ENCODE data around the gene ETV2. TPM values are rescaled to one million over a fixed set of nuclear protein-coding genes. Genes with fewer than 3 reads are reported as not detected.

The ETV2 gene
- total RNA-seq, 2 experiments from 2014 or later, result 0.58 to 0.59 TPM

DNA sequence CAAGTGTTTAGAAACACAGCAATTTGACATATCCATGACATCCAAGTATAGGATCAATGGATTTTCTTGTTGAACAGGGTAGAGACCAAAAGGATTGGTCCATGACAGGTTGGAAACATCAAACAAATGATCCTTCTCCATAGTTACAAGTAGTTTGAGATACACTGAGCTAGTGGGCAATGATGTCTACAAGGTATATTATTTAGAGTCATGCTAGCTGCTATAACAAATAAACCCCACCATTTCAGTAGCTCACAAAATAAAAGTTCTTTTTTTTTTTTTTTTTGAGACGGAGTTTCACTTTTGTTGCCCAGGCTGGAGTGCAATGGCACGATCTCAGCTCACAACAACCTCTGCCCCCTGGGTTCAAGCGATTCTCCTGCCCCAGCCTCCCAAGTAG lies 33.9 kb upstream of the ETV2 start:
- Mint-ChIP-seq H3K27me3 (no peaks in the 10 kb centered on the region), H3K9me3 (peaks cover 3% of the 10 kb centered on the region), H3K4me1 (ENCODE audit: low read depth) (peaks cover 34% of the 10 kb centered on the region), H3K27ac (no peak overlapping the region), H3K36me3 (ENCODE audit: low read depth) (peaks cover 4% of the 10 kb centered on the region), H3K4me3 (no peak overlapping the region)
- ChIA-PET CTCF (no interaction called here), POLR2A (interaction anchor here (1.1 kb wide), 1 partner anchor 41 kb away, joined by 3 read pairs; the partner anchor contains the start of gene COX6B1)
- H3K27ac ChIP-seq (ENCODE audit: low read depth in 1 of 2, low read length in 2 of 2), result no peak overlapping the region
- peaks cover 31% of the 10 kb centered on the region for H3K4me1 ChIP-seq (ENCODE audit: insufficient read depth, low read length)
- H3K9me3 ChIP-seq (ENCODE audit: control insufficient read depth in 1 of 2, insufficient read depth in 1 of 2, low read length in 2 of 2), result peaks cover 0 to 4% of the 10 kb centered on the region in 2 experiments
- H3K36me3 ChIP-seq (ENCODE audit: insufficient read depth, low read length), result no peaks in the 10 kb centered on the region
- TF ChIP-seq, protein P1, sequence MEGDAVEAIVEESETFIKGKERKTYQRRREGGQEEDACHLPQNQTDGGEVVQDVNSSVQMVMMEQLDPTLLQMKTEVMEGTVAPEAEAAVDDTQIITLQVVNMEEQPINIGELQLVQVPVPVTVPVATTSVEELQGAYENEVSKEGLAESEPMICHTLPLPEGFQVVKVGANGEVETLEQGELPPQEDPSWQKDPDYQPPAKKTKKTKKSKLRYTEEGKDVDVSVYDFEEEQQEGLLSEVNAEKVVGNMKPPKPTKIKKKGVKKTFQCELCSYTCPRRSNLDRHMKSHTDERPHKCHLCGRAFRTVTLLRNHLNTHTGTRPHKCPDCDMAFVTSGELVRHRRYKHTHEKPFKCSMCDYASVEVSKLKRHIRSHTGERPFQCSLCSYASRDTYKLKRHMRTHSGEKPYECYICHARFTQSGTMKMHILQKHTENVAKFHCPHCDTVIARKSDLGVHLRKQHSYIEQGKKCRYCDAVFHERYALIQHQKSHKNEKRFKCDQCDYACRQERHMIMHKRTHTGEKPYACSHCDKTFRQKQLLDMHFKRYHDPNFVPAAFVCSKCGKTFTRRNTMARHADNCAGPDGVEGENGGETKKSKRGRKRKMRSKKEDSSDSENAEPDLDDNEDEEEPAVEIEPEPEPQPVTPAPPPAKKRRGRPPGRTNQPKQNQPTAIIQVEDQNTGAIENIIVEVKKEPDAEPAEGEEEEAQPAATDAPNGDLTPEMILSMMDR (IDR thresholded peaks at IDR 0.05), result no peak
- no peaks in the 10 kb centered on the region for H3K27me3 ChIP-seq (ENCODE audit: control insufficient read depth in 1 of 2, insufficient read depth in 2 of 2, low read length in 2 of 2)
- H3K4me3 ChIP-seq (ENCODE audit: low read length), result no peak overlapping the region
- DNase-seq, result no peak
- intact Hi-C loops (cut with DNase I, micrococcal nuclease), result no loop called here
- no peak for ATAC-seq (ENCODE audit: poor library complexity)

DNA sequence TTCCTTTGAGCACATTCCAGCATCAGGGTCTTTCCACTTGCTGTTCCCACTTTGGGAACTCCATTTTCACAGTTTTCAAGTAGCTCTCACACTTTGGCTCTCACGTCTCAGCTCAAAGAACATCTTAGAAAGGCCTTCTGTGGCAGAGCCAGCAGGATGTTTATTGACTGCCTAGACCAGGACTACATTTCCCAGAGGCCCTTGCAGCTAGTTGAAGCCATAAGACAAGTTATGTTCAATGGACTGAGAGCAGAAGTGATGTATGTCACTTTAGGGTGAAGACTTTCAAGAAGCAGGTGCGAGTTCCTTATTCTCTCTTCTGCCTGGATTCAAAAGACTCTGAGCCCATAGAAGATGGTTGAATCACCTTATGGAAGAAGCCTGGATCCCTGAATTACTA lies 33.3 kb upstream of the ETV2 start:
- Mint-ChIP-seq H3K27me3 (no peaks in the 10 kb centered on the region), H3K36me3 (ENCODE audit: low read depth) (peaks cover 5% of the 10 kb centered on the region), H3K4me1 (ENCODE audit: low read depth) (peaks cover 36% of the 10 kb centered on the region), H3K4me3 (peak overlapping the region; percentile 25), H3K9me3 (peaks cover 3% of the 10 kb centered on the region), H3K27ac (peak overlapping the region; percentile 44)
- H3K4me1 ChIP-seq (ENCODE audit: insufficient read depth, low read length), result peaks cover 37% of the 10 kb centered on the region
- CTCF ChIA-PET, result no interaction called here
- TF ChIP-seq, protein P1 (IDR thresholded peaks at IDR 0.05), result no peak
- POLR2A ChIA-PET, result interaction anchor here (1.1 kb wide), 1 partner anchor 40 kb away, joined by 3 read pairs; the partner anchor contains the start of gene COX6B1
- intact Hi-C loops (cut with DNase I, micrococcal nuclease), result no loop called here
- DNase-seq, result peak in 2 of 14 experiments; percentile 23 to 27
- no peak for ATAC-seq (ENCODE audit: poor library complexity)
- H3K27me3 ChIP-seq (ENCODE audit: control insufficient read depth in 1 of 2, insufficient read depth in 2 of 2, low read length in 2 of 2), result no peaks in the 10 kb centered on the region
- no peak overlapping the region for H3K4me3 ChIP-seq (ENCODE audit: low read length)
- H3K9me3 ChIP-seq (ENCODE audit: control insufficient read depth in 1 of 2, insufficient read depth in 1 of 2, low read length in 2 of 2), result peaks cover 0 to 4% of the 10 kb centered on the region in 2 experiments
- H3K36me3 ChIP-seq (ENCODE audit: insufficient read depth, low read length), result no peaks in the 10 kb centered on the region
- H3K27ac ChIP-seq (ENCODE audit: low read depth in 1 of 2, low read length in 2 of 2), result no peak overlapping the region

DNA sequence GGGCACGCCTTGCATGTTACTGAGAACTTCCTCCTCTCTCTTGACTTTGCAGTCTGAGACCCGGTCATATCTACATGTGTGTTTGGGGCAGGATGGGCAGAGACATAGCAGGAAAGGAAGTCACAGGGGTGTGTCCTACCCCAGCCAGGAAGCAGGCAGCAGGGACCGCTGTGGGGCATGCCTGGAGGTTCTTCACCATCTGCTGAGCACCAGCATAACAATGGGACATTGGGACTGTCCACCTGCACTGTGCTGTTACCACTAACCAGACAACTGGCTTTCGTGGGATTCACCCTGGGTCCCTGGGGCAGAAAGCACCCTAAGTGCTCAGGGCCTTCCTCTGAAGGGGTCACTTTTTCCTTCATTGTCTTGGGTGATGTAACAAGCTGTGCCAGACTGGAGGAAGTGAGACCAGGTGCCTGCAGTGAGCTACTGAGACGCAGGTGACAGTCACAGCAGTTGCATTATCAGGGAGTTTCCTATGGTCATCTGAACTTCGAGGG lies 31.6 kb upstream of the ETV2 start:
- Mint-ChIP-seq H3K4me3 (peak overlapping the region; percentile 70), H3K36me3 (ENCODE audit: low read depth) (peaks cover 5% of the 10 kb centered on the region), H3K4me1 (ENCODE audit: low read depth) (peaks cover 36% of the 10 kb centered on the region), H3K9me3 (peaks cover 3% of the 10 kb centered on the region), H3K27me3 (no peaks in the 10 kb centered on the region), H3K27ac (peak overlapping the region; percentile 81)
- Histone ChIP-seq H3K36me3 (ENCODE audit: insufficient read depth, low read length) (peaks cover under 1% of the 10 kb centered on the region), H3K27me3 (ENCODE audit: control insufficient read depth in 1 of 2, insufficient read depth in 2 of 2, low read length in 2 of 2) (no peaks in the 10 kb centered on the region), H3K4me1 (ENCODE audit: insufficient read depth, low read length) (peaks cover 38% of the 10 kb centered on the region), H3K4me3 (ENCODE audit: low read length) (peak overlapping the region; percentile 0), H3K27ac (ENCODE audit: low read depth in 1 of 2, low read length in 2 of 2) (peak overlapping the region; percentile 36 to 69), H3K9me3 (ENCODE audit: control insufficient read depth in 1 of 2, insufficient read depth in 1 of 2, low read length in 2 of 2) (peaks cover 0 to 4% of the 10 kb centered on the region in 2 experiments)
- ATAC-seq (ENCODE audit: poor library complexity) (peak; percentile 43), DNase-seq (peak in 10 of 14 experiments; percentile 7 to 81 (median 32))
- TF ChIP-seq, protein P1 (IDR thresholded peaks at IDR 0.05), result no peak
- ChIA-PET POLR2A (interaction anchor here (1.0 kb wide), 1 partner anchor 52 kb away, joined by 3 read pairs; no protein-coding TSS in a partner anchor), CTCF (interaction anchor here (1.2 kb wide), 1 partner anchor 35 kb away, joined by 3 read pairs; no protein-coding TSS in a partner anchor)
- intact Hi-C loops (cut with DNase I, micrococcal nuclease), result no loop called here
